ENCODE data around the gene RASD2.

DNA sequence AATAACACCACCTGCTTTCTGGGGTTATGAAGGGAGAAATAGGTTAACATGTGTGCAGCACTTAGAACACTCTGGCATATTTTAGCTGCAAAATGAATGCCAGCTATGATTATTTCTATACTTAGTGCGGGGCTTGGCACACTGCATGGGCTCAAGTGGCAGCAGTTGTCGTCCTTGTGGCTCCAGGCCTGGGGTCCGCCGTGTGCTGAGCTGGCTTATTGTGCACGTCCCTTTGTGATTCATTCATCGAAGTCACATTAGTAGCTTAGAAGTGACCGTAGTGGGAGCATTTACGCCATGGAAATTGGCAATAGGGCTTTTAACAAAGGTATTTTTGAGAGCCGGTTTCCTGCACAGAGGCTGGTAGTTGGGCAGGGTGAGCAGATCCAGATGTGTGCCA is 4.2 kb downstream of the RASD2 start:
- TF ChIP-seq, protein P1, sequence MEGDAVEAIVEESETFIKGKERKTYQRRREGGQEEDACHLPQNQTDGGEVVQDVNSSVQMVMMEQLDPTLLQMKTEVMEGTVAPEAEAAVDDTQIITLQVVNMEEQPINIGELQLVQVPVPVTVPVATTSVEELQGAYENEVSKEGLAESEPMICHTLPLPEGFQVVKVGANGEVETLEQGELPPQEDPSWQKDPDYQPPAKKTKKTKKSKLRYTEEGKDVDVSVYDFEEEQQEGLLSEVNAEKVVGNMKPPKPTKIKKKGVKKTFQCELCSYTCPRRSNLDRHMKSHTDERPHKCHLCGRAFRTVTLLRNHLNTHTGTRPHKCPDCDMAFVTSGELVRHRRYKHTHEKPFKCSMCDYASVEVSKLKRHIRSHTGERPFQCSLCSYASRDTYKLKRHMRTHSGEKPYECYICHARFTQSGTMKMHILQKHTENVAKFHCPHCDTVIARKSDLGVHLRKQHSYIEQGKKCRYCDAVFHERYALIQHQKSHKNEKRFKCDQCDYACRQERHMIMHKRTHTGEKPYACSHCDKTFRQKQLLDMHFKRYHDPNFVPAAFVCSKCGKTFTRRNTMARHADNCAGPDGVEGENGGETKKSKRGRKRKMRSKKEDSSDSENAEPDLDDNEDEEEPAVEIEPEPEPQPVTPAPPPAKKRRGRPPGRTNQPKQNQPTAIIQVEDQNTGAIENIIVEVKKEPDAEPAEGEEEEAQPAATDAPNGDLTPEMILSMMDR (conservative IDR thresholded peaks at IDR 0.05; ENCODE audit: low read depth in 2 of 2): no peak
- TF ChIP-seq EZH2 (IDR thresholded peaks at IDR 0.05; ENCODE audit: low read depth, unreplicated experiment) (no peak), ZNF114 (CRISPR knock-in tag; IDR thresholded peaks at IDR 0.05) (no peak), NANOG (IDR thresholded peaks at IDR 0.05; ENCODE audit: borderline replicate concordance) (no peak), ZNF331 (CRISPR knock-in tag; IDR thresholded peaks at IDR 0.05; ENCODE audit: low read depth) (no peak), POLR2AphosphoS5 (IDR thresholded peaks at IDR 0.05; ENCODE audit: low read depth) (no peak), CREB1 (CRISPR knock-in tag; IDR thresholded peaks at IDR 0.05; ENCODE audit: low read depth) (no peak), EZH2phosphoT487 (IDR thresholded peaks at IDR 0.05; ENCODE audit: unreplicated experiment) (no peak), JUNB (IDR thresholded peaks at IDR 0.05; ENCODE audit: unreplicated experiment) (no peak)
- TF ChIP-seq, protein P2, sequence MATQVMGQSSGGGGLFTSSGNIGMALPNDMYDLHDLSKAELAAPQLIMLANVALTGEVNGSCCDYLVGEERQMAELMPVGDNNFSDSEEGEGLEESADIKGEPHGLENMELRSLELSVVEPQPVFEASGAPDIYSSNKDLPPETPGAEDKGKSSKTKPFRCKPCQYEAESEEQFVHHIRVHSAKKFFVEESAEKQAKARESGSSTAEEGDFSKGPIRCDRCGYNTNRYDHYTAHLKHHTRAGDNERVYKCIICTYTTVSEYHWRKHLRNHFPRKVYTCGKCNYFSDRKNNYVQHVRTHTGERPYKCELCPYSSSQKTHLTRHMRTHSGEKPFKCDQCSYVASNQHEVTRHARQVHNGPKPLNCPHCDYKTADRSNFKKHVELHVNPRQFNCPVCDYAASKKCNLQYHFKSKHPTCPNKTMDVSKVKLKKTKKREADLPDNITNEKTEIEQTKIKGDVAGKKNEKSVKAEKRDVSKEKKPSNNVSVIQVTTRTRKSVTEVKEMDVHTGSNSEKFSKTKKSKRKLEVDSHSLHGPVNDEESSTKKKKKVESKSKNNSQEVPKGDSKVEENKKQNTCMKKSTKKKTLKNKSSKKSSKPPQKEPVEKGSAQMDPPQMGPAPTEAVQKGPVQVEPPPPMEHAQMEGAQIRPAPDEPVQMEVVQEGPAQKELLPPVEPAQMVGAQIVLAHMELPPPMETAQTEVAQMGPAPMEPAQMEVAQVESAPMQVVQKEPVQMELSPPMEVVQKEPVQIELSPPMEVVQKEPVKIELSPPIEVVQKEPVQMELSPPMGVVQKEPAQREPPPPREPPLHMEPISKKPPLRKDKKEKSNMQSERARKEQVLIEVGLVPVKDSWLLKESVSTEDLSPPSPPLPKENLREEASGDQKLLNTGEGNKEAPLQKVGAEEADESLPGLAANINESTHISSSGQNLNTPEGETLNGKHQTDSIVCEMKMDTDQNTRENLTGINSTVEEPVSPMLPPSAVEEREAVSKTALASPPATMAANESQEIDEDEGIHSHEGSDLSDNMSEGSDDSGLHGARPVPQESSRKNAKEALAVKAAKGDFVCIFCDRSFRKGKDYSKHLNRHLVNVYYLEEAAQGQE (IDR thresholded peaks at IDR 0.05; ENCODE audit: unreplicated experiment): no peak
- TF ChIP-seq, protein P3, sequence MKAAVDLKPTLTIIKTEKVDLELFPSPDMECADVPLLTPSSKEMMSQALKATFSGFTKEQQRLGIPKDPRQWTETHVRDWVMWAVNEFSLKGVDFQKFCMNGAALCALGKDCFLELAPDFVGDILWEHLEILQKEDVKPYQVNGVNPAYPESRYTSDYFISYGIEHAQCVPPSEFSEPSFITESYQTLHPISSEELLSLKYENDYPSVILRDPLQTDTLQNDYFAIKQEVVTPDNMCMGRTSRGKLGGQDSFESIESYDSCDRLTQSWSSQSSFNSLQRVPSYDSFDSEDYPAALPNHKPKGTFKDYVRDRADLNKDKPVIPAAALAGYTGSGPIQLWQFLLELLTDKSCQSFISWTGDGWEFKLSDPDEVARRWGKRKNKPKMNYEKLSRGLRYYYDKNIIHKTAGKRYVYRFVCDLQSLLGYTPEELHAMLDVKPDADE (IDR thresholded peaks at IDR 0.05): no peak

All from GM23338 (cell line).